ENCODE data around the gene UBASH3B.

UBASH3B gene

DNA sequence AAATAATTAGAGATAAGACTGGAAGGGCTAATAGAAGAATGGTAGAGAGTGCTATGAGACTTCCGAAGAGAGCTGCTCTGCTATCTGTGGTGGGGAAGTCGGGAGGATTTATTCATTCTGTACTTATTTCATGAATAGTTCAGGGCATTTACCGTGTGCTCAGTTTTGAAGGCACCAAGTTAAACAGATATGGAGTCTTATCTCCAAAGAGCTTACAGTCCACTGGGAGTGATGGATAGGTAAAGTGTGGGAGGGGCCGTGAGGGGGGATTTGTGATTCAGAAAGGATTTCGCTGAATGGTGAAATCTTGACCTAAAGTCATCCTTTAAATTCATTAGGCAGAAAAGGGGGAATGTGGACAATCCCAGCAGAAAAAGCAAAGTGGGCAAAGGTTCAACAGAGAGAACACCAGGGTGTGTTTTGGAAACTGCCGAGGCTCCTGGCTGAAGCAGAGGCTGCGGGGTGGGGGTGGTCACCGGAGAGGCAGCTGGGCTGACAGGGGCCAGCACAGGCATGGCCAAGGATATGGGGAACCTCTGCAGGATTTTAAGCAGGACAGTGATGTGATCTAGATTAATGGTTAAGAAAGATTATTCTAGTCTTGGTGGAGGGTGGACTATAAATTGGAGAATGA lies 91.2 kb downstream of the UBASH3B start:
- intact Hi-C loops (cut with DNase I), result no loop called here
- no peak for DNase-seq

- no peak for DNase-seq
- intact Hi-C loops (cut with DNase I), result no loop called here
These were observed 91.8 kb downstream of the UBASH3B start for GRCh38 chr11:122747351-122747781.

GRCh38 chr11:122749005-122749687 lies 93.6 kb downstream of the UBASH3B start:
- intact Hi-C loops (cut with DNase I), result no loop called here

DNA sequence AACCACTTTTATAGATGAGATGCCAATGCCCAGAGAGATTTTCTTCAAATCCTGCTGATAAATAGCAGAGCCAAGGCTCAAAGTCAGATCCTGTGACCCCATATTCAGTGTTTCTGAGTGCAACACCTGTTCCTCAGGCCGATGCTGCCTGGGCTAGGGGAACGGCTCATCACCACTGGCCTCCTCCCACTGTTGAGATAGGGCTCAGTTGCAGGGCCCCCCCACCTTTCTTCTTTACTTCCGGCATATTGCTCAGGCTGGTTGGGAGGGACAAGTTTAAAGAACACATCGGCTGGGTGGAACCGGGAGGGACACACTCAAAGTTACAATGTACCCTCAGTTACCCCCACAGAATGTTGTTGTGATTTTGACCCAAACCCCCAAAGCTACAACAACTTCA lies 94.5 kb downstream of the UBASH3B start:
- DNase-seq, result no peak
- intact Hi-C loops (cut with DNase I), result no loop called here

More at GRCh38 chr11:122749005-122749687, 93.6 kb downstream of the UBASH3B start:
- DNase-seq, result peak in 4 of 10 donors; percentile 22 to 49 (median 38)

GRCh38 chr11:122751292-122752070 lies 96.0 kb downstream of the UBASH3B start:
- no peak for DNase-seq
- intact Hi-C loops (cut with DNase I), result no loop called here

DNA sequence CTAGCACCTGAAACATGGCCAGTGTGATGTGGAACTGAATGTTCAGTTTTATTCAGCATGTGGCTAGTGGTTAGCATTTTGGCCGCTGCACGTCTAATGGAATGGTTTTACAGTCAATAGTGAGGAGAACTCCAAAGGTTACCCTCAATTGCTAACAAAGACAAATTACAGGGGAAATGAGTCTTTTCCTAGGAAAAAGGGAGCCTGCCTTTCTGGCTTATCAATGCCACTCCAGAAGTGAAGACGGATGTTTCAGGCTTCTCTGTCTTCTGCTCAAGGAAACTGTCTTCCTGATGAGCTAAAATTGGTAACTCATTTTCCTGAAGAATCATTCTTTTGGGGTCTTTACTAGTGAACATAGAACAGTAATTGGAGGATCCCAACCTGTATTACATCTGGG lies 98.5 kb downstream of the UBASH3B start:
- intact Hi-C loops (cut with DNase I), result no loop called here
- DNase-seq, result no peak

GRCh38 chr11:122754553-122755322 lies 99.2 kb downstream of the UBASH3B start:
- intact Hi-C loops (cut with DNase I), result no loop called here
- no peak for DNase-seq

DNA sequence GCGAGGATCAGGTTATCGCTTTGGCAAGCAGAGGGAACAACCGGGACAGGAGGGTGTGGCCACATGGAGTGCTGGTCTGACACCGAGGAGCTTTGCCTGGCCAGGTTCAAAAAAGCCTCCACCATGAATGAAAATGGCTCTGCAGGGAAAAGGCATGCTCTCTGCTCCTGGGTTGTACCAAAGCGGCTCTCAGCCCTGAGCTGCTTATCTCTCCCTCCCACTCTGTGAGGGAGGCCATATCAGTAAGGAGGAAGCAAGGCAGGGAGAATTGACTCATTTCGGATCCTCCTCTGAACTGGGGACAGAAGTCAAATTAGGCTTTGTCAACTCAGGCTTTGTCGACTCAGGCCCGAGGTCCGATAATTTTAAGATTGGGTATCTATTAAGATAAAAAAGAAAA lies 99.9 kb downstream of the UBASH3B start:
- no peak for DNase-seq
- intact Hi-C loops (cut with DNase I), result no loop called here

- intact Hi-C loops (cut with DNase I), result no loop called here
- no peak for DNase-seq
These were observed 100.4 kb downstream of the UBASH3B start for GRCh38 chr11:122755941-122756340.

DNA sequence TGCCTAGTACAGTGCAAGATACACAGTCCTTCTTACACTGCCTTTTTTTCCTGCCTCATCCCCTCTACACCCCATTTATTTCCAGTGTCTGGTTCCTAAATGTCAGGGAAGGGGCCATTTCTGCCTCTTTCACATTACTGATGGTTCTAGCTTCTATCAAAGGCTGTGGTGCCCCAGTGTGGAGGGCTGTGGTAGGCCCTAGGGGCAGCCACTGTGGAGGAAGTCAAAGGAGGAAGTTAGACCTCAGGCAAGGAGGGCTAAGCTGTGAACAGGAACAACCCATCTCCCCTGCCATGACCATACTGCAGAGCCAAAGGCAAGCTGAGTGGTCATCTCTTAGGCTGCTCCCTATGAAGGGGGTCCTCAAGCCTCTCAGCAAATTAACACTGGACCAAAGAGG lies 100.9 kb downstream of the UBASH3B start:
- no peak for DNase-seq
- intact Hi-C loops (cut with DNase I), result no loop called here

DNA sequence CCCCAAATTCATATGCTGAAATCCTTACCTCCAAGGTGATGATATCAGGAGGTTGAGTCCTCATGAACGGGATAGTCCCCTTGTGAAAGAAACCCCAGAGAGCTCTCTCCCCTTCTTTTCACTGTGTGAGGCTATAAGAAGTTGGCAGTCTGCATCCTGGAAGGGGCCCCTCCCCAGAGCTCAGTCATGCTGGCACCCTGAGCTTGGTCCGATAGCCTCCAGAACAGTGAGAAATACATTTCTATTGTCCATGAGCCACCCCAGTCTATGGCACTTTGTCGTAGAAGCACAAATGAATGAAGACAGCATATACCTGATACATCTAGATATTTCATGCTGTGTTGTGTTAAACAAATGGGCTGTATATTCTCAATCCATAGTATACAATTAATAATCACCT lies 101.7 kb downstream of the UBASH3B start:
- no peak for DNase-seq
- intact Hi-C loops (cut with DNase I), result no loop called here

GRCh38 chr11:122758339-122758738 lies 102.8 kb downstream of the UBASH3B start:
- no peak for DNase-seq
- intact Hi-C loops (cut with DNase I), result no loop called here

- intact Hi-C loops (cut with DNase I), result no loop called here
- DNase-seq, result no peak
These were observed 103.5 kb downstream of the UBASH3B start for GRCh38 chr11:122758974-122759373.

- intact Hi-C loops (cut with DNase I), result no loop called here
- no peak for DNase-seq
These were observed 107.6 kb downstream of the UBASH3B start for GRCh38 chr11:122763108-122763507.

DNA sequence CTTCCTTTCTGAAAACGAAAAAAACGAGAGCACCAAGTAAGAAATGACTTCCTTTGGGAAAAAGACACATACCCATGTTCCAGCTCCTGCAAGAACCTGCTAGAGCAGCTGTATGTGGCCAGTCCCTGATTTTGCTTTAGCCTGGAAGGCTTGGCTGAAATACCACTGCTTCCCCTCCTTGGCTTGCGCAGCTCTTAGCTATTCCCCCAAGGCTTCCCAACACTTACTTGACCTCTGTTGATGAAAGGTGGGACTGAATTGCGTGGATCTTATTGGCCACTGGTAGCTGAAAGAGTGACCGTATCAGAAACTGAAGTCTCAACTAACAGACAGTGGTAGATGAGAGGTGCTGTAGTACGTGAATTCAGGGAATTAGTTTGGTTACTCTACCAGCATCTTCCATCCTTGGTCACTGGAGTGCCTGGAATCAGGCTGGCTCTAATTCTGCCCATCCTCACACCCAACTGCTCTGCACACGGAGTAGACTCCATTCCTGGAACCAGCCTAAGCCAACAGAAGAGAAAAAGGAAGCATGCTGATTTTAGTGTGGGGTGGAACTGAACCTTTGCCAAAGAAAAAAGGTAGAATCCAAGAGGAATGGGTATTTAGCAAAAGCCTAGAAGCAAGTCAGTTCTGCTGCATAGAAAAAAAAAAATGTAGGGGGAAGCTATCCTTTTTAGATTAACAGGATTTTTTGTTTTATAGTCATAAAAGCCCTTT lies 109.0 kb downstream of the UBASH3B start:
- intact Hi-C loops (cut with DNase I), result no loop called here
- no peak for DNase-seq

GRCh38 chr11:122765487-122766131 lies 110.1 kb downstream of the UBASH3B start:
- intact Hi-C loops (cut with DNase I), result no loop called here
- no peak for DNase-seq

GRCh38 chr11:122769126-122769780 lies 113.7 kb downstream of the UBASH3B start:
- intact Hi-C loops (cut with DNase I), result no loop called here

GRCh38 chr11:122772945-122773344 lies 117.4 kb downstream of the UBASH3B start:
- no peak for DNase-seq
- intact Hi-C loops (cut with DNase I), result no loop called here

More at GRCh38 chr11:122769126-122769780, 113.7 kb downstream of the UBASH3B start:
- DNase-seq, result no peak

- DNase-seq, result no peak
- intact Hi-C loops (cut with DNase I), result no loop called here
These were observed 118.3 kb downstream of the UBASH3B start for GRCh38 chr11:122773781-122774266.
